Skeletal muscle satellite cell (primary cell): Measurements from ENCODE around the gene EIF4ENIF1. TPM values are rescaled to one million over a fixed set of nuclear protein-coding genes. Genes with fewer than 3 reads are reported as not detected.

Experiments
- small RNA-seq: library from RNA; depleted of rRNA; stranded (forward); fragments of <200 nt; gene quantifications from one replicate; pipeline ENCODE3, GENCODE V24; 2012

Gene EIF4ENIF1

Small RNA genes lying within 50 kb of the gene (small RNA-seq; reads per million reads assigned to genes)
- gene AL096701.2 (not detected), gene RNU6-28P (not detected)
